Panc1 (cell line): ENCODE data around the gene SPATA24. TPM values are rescaled to one million over a fixed set of nuclear protein-coding genes. Genes with fewer than 3 reads are reported as not detected.
"Not testable (repeated sequence)": the region's sequence is repeated elsewhere in the genome, so short reads cannot be mapped to it uniquely, and the experiment has no call there.

Experiments
- ATAC-seq: fragments of 200-7000 bp; cut with Tn5 transposase; 2 replicates; pipeline ENCODE4 v1.9.1; 2020; ENCODE audit warnings: mild to moderate bottlenecking, moderate library complexity
- BruUV-seq: library from RNA; stranded (reverse); fragments of 400-500 nt; replicated peaks from 2 replicates; lab custom pipeline; 2021; lab: Mats Ljungman, UMichigan
- CTCF ChIA-PET: fragments of 300-600 bp; sonication (Branson Sonifier 250); formaldehyde crosslinking; loops from one replicate; lab custom pipeline; 2022; ENCODE audit warnings: antibody characterized with exemption; lab: Charles Lee
- POLR2A ChIA-PET: fragments of 300-600 bp; sonication (Branson Sonifier 250); formaldehyde crosslinking; loops from one replicate; lab custom pipeline; 2022; ENCODE audit warnings: antibody characterized with exemption; lab: Charles Lee
- DNase-seq: peaks from one replicate; pipeline ENCODE4 v3.0.0-alpha.2; 2010; ENCODE audit warnings: low read depth, low spot score
- H3K27ac ChIP-seq: 2 replicates; pipeline ENCODE4 v1.5.1; 2011; ENCODE audit warnings: mild to moderate bottlenecking, low read length, inconsistent platforms
- H3K27me3 ChIP-seq: fragments of 200-500 bp; sonication (Bioruptor generic); 2 replicates; pipeline ENCODE4 v1.6.0; 2014; ENCODE audit warnings: low read length, inconsistent platforms; ENCODE audit not compliant: control insufficient read depth, insufficient read depth
- H3K36me3 ChIP-seq: fragments of 200-500 bp; sonication (Bioruptor generic); 2 replicates; pipeline ENCODE4 v1.5.1; 2014; ENCODE audit warnings: inconsistent platforms, mild to moderate bottlenecking, low read length, moderate library complexity; ENCODE audit not compliant: control insufficient read depth, insufficient read depth
- H3K4me1 ChIP-seq: 2 replicates; pipeline ENCODE4 v1.5.1; 2011; ENCODE audit warnings: inconsistent platforms, mild to moderate bottlenecking, low read length, moderate library complexity; ENCODE audit not compliant: control insufficient read depth, insufficient read depth
- H3K4me3 ChIP-seq, 2 experiments: 2 replicates each; pipeline ENCODE4 v1.5.1; 2011 to 2012; ENCODE audit warnings: low read depth in 2 of 2, low read length in 2 of 2, mild to moderate bottlenecking in 2 of 2, inconsistent platforms in 1 of 2, moderate library complexity in 1 of 2
- H3K9me3 ChIP-seq: fragments of 200-500 bp; sonication (Bioruptor generic); 2 replicates; pipeline ENCODE4 v1.5.1; 2014; ENCODE audit warnings: low read depth, mild to moderate bottlenecking, inconsistent platforms, low read length, moderate library complexity; ENCODE audit not compliant: control insufficient read depth, insufficient read depth
- CTCF ChIP-seq: fragments of 450-650 bp; IDR thresholded peaks from 2 replicates; pipeline ENCODE4 v1.5.1; 2017; ENCODE audit warnings: mild to moderate bottlenecking
- POLR2AphosphoS5 ChIP-seq: IDR thresholded peaks from 2 replicates; pipeline ENCODE4 v1.6.1; 2012; ENCODE audit warnings: mild to moderate bottlenecking, low read depth, low read length, moderate library complexity
- REST ChIP-seq, 2 experiments: IDR thresholded peaks; 2 replicates each; pipeline ENCODE4 v1.6.1; 2011 to 2012; ENCODE audit warnings: low read depth in 2 of 2, control low read depth in 1 of 2, low read length in 1 of 2, mild to moderate bottlenecking in 1 of 2, moderate library complexity in 1 of 2; ENCODE audit not compliant: insufficient read depth in 1 of 2
- SIN3A ChIP-seq: IDR thresholded peaks from 2 replicates; pipeline ENCODE4 v1.6.1; 2012; ENCODE audit warnings: low read depth, mild to moderate bottlenecking, low read length, moderate library complexity, borderline replicate concordance; ENCODE audit not compliant: insufficient read depth
- TCF7L2 ChIP-seq: IDR thresholded peaks from 2 replicates; pipeline ENCODE4 v1.6.1; 2011; ENCODE audit warnings: mild to moderate bottlenecking, low read depth, low read length, inconsistent platforms
- in situ Hi-C: cut with HindIII; loops from 2 replicates; pipeline ENCODE4 v1.10.0; 2016; ENCODE audit warnings: low sequenced_read_pairs, low pct_unique_long_range_greater_than_20kb
- intact Hi-C: fragments of 100-400 bp; cut with micrococcal nuclease; formaldehyde crosslinking; loops from one replicate; pipeline ENCODE4 v1.10.0; 2022; ENCODE audit not compliant: unreplicated experiment
- total RNA-seq: library from RNA; stranded (reverse); gene quantifications from one replicate; pipeline ENCODE4 v1.2.1, GENCODE V29; 2021; ENCODE audit not compliant: unreplicated experiment

Gene SPATA24
- total RNA-seq, 1 experiment from 2014 or later: 5.5 TPM

- in situ Hi-C loops: no loop called here
- no TSS peak for BruUV-seq
These were observed 43.5 kb downstream of the SPATA24 start for GRCh38 chr5:139360384-139360783.

GRCh38 chr5:139358064-139358463, 45.8 kb downstream of the SPATA24 start:
- no peak for ATAC-seq
- TF ChIP-seq CTCF (no peak), REST (IDR thresholded peaks at IDR 0.05; ENCODE audit: insufficient read depth in 1 of 2, low read depth in 2 of 2, low read length in 1 of 2) (no peak)
- H3K36me3 ChIP-seq: no peaks in the 10 kb centered on the region
- POLR2A ChIA-PET: interaction anchor here (0.7 kb wide), 1 partner anchor 14 kb away, joined by 10 read pairs; no protein-coding TSS in a partner anchor
- H3K4me3 ChIP-seq: no peak overlapping the region
- BruUV-seq: no TSS peak
- intact Hi-C loops (no loop called here), in situ Hi-C loops (no loop called here)
- CTCF ChIA-PET: no interaction called here
- no peak for DNase-seq
- no peaks in the 10 kb centered on the region for H3K9me3 ChIP-seq
- H3K27ac ChIP-seq: no peak overlapping the region
- no peaks in the 10 kb centered on the region for H3K4me1 ChIP-seq
- H3K27me3 ChIP-seq: no peaks in the 10 kb centered on the region

More at GRCh38 chr5:139360384-139360783, 43.5 kb downstream of the SPATA24 start:
- H3K9me3 ChIP-seq: no peaks in the 10 kb centered on the region
- H3K27ac ChIP-seq: no peak overlapping the region
- no peak for ATAC-seq
- peaks cover 6% of the 10 kb centered on the region; the same call in 1 of the 2 replicates for H3K36me3 ChIP-seq
- ChIA-PET CTCF (no interaction called here), POLR2A (no interaction called here)
- intact Hi-C loops: no loop called here
- TF ChIP-seq POLR2AphosphoS5 (no peak), REST (IDR thresholded peaks at IDR 0.05; ENCODE audit: insufficient read depth in 1 of 2, low read depth in 2 of 2, low read length in 1 of 2) (no peak), CTCF (no peak), TCF7L2 (no peak), SIN3A (no peak)
- no peak for DNase-seq
- no peaks in the 10 kb centered on the region for H3K4me1 ChIP-seq
- no peaks in the 10 kb centered on the region for H3K27me3 ChIP-seq
- no peak overlapping the region for H3K4me3 ChIP-seq

- H3K27me3 ChIP-seq, H3K4me3 ChIP-seq, BruUV-seq, intact Hi-C loops, DNase-seq, H3K27ac ChIP-seq, in situ Hi-C loops, POLR2A ChIA-PET, H3K4me1 ChIP-seq, CTCF ChIA-PET, H3K9me3 ChIP-seq, ATAC-seq, H3K36me3 ChIP-seq: not testable (repeated sequence)
These were observed 48.0 kb downstream of the SPATA24 start for GRCh38 chr5:139355900-139356299.
